GM21447 (cell line): Measurements from ENCODE around the gene MTERF1.

Experiments
- ATAC-seq: cut with Tn5 transposase; IDR thresholded peaks from one replicate; pipeline ENCODE4 v1.9.1; 2021; ENCODE audit not compliant: unreplicated experiment

MTERF1 gene

DNA sequence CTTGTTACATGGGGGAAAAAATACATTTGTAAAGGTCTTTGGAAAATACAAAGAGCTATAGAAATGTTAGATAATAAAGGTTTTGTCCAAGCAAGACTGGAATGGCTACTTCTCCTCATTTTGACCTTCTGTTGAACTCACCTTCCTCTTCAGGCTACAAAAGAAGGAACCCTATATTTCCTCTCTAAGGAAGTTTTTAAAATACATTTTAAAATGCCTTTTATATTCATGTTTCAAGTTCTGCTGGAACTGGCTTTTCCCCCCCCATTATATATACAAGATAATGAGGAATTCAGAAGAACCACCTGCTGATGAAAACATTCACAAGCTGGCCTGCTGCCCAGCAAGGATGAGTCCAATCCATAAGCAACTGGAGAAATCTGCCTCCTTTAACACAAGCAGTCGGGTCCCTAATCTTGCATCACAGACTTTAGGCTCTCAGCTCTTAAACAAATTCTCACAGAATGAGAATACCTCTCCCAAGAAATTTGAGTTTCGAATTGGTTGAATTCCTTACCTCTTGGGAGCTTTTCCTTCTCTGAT lies 44.6 kb downstream of the MTERF1 start:
- no peak for ATAC-seq

- ATAC-seq = no peak
Observed at GRCh38 chr7:91835091-91835825, 45.2 kb downstream of the MTERF1 start.

DNA sequence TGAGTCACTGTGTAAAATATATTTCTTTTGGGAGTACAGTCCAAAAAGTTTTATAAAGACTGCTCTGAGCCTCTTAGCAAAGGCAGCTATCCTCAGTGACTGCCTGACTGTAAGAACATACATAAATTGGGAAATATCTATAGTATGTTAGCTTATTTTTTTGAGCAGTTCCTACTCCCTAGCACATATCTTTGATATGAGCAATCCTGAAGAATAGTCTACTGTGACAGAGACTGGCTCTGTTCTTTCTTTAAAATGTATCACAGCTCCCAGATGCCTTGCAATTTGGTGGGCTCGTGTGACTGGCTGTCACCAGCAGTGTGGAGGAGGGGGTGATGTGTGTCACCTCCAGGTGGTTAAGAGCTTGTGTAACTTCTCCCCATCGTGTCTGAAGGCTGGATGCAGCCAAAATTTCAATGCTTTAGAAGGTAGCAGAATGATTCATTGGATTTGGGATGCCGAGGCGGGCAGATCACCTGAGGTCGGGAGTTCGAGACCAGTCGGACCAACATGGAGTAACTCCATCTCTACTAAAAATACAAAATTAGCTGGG lies 47.9 kb downstream of the MTERF1 start:
- ATAC-seq = no peak

DNA sequence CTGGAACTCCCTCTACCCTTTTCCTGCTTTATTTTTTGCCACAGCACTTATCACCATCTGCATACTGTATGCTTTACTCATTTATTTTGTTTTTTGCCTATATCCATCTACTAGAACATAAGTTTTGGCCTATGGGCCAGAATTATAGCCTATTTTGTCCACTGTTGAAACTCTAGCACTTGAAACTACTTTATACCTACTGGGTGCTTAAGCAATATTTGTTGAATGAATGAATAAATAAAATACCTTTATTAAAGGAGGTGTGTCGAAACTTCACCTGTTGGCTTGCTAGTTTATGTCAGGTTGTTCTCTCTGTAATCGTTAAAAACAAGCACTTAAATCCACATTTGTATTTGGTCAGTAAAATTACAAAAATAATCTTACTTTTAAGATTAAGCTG lies 53.3 kb downstream of the MTERF1 start:
- ATAC-seq = no peak

GRCh38 chr7:91826377-91826776 lies 54.1 kb downstream of the MTERF1 start:
- ATAC-seq = no peak

DNA sequence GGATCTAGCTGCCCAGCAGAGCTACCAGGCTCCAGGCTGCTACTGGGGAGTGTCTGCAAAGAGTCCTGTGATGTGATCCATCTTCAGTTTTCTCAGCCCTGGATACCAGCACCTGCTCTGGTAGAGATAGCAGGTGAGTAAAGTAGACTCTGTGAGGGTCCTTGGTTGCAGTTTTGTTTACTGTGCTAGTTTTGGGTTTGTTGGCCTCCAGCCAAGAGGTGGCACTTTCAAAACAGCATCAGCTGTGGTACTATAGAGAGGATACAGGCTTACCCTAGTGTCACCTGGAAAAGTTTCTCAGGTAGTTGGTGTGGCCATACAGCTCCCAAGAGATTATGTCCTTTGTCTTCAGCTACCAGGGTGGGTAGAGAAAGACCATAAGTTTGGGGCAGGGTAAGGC lies 56.3 kb downstream of the MTERF1 start:
- no peak for ATAC-seq
